ENCODE results near the gene CDH4. TPM values are rescaled to one million over a fixed set of nuclear protein-coding genes. Genes with fewer than 3 reads are reported as not detected.

CDH4 gene
- total RNA-seq, 6 experiments from 2014 or later: 5.8 to 12.8 (median 10.9) TPM

- no peak for DNase-seq
- Mint-ChIP-seq H3K9me3 (no peaks in the 10 kb centered on the region), H3K36me3 (ENCODE audit: low read depth) (peaks cover 4% of the 10 kb centered on the region; the same call in 1 of the 2 replicates), H3K4me3 (no peak overlapping the region), H3K4me1 (ENCODE audit: low read depth) (peaks cover 21% of the 10 kb centered on the region), H3K27ac (peak overlapping the region; percentile 29; the same call in 1 of the 2 replicates), H3K27me3 (ENCODE audit: insufficient read depth) (peaks cover 5% of the 10 kb centered on the region)
- TF ChIP-seq CTCF (IDR thresholded peaks at IDR 0.05): no peak
These were observed 183.8 kb downstream of the CDH4 start for GRCh38 chr20:61435823-61436220.

- H3K9me3 Mint-ChIP-seq: no peaks in the 10 kb centered on the region
- H3K36me3 Mint-ChIP-seq (ENCODE audit: low read depth): peaks cover 4% of the 10 kb centered on the region; the same call in 1 of the 2 replicates
- peak overlapping the region; percentile 13; the same call in 1 of the 2 replicates for H3K4me3 Mint-ChIP-seq
- peaks cover 5% of the 10 kb centered on the region for H3K27me3 Mint-ChIP-seq (ENCODE audit: insufficient read depth)
- peak overlapping the region; percentile 29; the same call in 1 of the 2 replicates for H3K27ac Mint-ChIP-seq
- DNase-seq: no peak
- peaks cover 21% of the 10 kb centered on the region for H3K4me1 Mint-ChIP-seq (ENCODE audit: low read depth)
- TF ChIP-seq CTCF (IDR thresholded peaks at IDR 0.05): no peak
These were observed 184.2 kb downstream of the CDH4 start for GRCh38 chr20:61436283-61436666.

DNA sequence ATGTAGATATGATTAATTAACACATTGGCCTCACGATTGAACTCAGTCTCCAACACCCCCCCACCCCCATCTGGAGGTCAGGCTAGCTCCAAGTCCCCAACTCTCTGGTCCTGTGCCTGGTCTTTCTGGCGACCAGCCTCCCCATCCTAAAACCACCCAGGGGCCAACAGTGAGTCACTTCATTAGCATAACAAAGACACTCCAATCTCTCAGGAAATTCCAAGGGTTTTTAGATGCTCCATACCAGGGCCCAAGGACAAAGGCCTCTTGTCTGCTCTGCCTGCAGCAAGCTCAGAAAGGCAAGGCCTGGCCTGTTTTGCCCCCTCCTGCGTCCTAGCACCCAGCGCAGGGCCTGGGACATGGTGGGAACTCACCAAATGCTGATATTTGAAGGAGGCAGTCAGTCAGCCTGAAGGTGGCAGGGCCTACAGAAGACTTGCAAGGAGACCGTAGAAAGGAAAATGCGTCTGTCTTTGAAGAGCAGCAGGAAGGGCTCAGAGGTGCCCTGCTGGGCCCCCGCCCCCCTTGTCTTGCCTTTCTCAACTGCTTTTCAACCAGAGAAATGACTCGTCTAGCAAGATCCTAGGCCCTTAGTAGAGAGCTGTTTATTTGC, 184.7 kb downstream of the CDH4 start:
- peaks cover 4% of the 10 kb centered on the region; the same call in 1 of the 2 replicates for H3K36me3 Mint-ChIP-seq (ENCODE audit: low read depth)
- DNase-seq: peak; percentile 11
- H3K9me3 Mint-ChIP-seq: no peaks in the 10 kb centered on the region
- peak overlapping the region; percentile 13; the same call in 1 of the 2 replicates for H3K4me3 Mint-ChIP-seq
- peaks cover 5% of the 10 kb centered on the region for H3K27me3 Mint-ChIP-seq (ENCODE audit: insufficient read depth)
- no peak for TF ChIP-seq CTCF (IDR thresholded peaks at IDR 0.05)
- peak overlapping the region; percentile 8; the same call in 1 of the 2 replicates for H3K27ac Mint-ChIP-seq
- peaks cover 21% of the 10 kb centered on the region for H3K4me1 Mint-ChIP-seq (ENCODE audit: low read depth)

DNA sequence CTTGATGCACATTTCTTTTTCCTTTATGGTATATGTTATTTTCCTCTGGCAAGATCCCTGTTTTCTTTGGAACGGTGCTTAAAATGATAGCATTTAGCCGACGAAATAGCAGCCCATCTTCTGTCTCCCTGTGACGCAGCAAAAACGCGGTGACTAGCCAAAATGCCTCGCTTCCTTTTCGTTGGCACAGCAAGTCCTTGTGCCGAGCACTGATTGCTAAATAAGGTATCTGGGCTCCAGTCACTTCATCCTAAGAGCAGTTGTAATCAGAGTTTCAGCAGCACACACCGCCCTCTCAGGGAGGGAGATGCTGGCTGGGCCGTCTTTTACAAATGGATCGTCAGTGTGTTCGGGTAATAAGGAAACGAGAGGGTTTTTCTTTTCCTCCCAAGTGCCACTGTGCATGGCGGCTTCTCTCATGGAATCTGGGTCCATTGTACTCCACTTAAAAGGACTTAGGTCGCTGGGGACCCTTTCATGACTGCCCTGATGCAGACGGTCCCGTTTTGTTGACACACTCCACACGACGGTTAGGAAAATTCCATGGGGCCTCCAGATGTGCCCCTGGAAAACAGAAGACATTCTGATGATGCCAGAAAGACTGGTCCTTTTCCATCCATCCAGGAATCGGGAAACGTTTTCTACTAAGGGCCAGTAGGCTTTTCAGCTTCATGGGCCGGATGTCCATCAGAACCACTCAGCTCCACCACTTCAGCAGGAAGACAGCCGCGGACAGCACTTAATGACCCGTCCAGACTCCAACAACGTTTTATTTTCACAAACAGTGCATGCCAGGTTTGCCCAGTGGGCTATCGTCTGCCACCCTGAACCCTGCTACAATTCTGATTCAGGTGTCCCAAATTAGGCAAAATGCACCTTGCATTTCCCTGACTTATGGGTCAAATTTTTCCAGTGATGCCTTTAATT, 185.5 kb downstream of the CDH4 start:
- H3K4me1 Mint-ChIP-seq (ENCODE audit: low read depth): peaks cover 26% of the 10 kb centered on the region
- peaks cover 4% of the 10 kb centered on the region for H3K27me3 Mint-ChIP-seq (ENCODE audit: insufficient read depth)
- H3K36me3 Mint-ChIP-seq (ENCODE audit: low read depth): peaks cover 4% of the 10 kb centered on the region; the same call in 1 of the 2 replicates
- H3K4me3 Mint-ChIP-seq: no peak overlapping the region
- no peak for DNase-seq
- H3K9me3 Mint-ChIP-seq: no peaks in the 10 kb centered on the region
- no peak overlapping the region; the same call in 1 of the 2 replicates for H3K27ac Mint-ChIP-seq
- no peak for TF ChIP-seq CTCF (IDR thresholded peaks at IDR 0.05)

- DNase-seq: no peak
- Mint-ChIP-seq H3K4me3 (no peak overlapping the region), H3K9me3 (no peaks in the 10 kb centered on the region), H3K36me3 (ENCODE audit: low read depth) (peaks cover 4% of the 10 kb centered on the region; the same call in 1 of the 2 replicates), H3K27ac (no peak overlapping the region), H3K27me3 (ENCODE audit: insufficient read depth) (peaks cover 2% of the 10 kb centered on the region), H3K4me1 (ENCODE audit: low read depth) (peaks cover 26% of the 10 kb centered on the region)
- TF ChIP-seq CTCF (IDR thresholded peaks at IDR 0.05): no peak
These were observed 186.2 kb downstream of the CDH4 start for GRCh38 chr20:61438285-61438684.
